Lower lobe of right lung (tissue), 2 donors: ENCODE measurements around the gene UNC45A. TPM values are rescaled to one million over a fixed set of nuclear protein-coding genes. Genes with fewer than 3 reads are reported as not detected.
A peak's percentile ranks its signal among the peaks of the same experiment; 100 is the strongest.

Experiments used
- ATAC-seq, 2 donors: fragments of 200-7000 bp; cut with Tn5 transposase; one replicate each; pipeline ENCODE4 v1.9.1; 2020 to 2022; ENCODE audit warnings: mild to moderate bottlenecking in 2 of 2, moderate library complexity in 2 of 2
- DNase-seq: peaks from one replicate; pipeline ENCODE4 v3.0.0-alpha.2; 2020
- H3K27ac ChIP-seq: fragments of 200-600 bp; one replicate; pipeline ENCODE4 v1.8.0; 2022
- H3K27me3 ChIP-seq: fragments of 200-600 bp; one replicate; pipeline ENCODE4 v1.8.0; 2022; ENCODE audit warnings: low read depth
- H3K36me3 ChIP-seq: fragments of 200-600 bp; one replicate; pipeline ENCODE4 v1.8.0; 2022; ENCODE audit warnings: mild to moderate bottlenecking
- H3K4me1 ChIP-seq: fragments of 200-600 bp; one replicate; pipeline ENCODE4 v1.8.0; 2022
- H3K4me3 ChIP-seq: fragments of 200-600 bp; one replicate; pipeline ENCODE4 v1.8.0; 2022; ENCODE audit warnings: mild to moderate bottlenecking
- H3K9me3 ChIP-seq: fragments of 200-600 bp; one replicate; pipeline ENCODE4 v1.8.0; 2022
- CTCF ChIP-seq: fragments of 200-600 bp; IDR thresholded peaks from one replicate; pipeline ENCODE4 v1.8.0; 2022; ENCODE audit warnings: antibody characterized with exemption, mild to moderate bottlenecking
- intact Hi-C: fragments of 100-400 bp; cut with DNase I; formaldehyde crosslinking; loops from one replicate; pipeline ENCODE4 v1.11.0; 2022
- total RNA-seq: library from RNA; stranded (reverse); fragmentation: NEBNext Ultra II Directional; extraction: Animal tissue kit (Norgen Biotek cat#: 25700); gene quantifications from one replicate; pipeline ENCODE4 v1.2.1, GENCODE V29; 2021
- donor health status: DM: no; HTN: yes; CAD: no; lungs with severe emphysema.

Gene UNC45A
- total RNA-seq, 1 donor from 2014 or later: 50.4 TPM

DNA sequence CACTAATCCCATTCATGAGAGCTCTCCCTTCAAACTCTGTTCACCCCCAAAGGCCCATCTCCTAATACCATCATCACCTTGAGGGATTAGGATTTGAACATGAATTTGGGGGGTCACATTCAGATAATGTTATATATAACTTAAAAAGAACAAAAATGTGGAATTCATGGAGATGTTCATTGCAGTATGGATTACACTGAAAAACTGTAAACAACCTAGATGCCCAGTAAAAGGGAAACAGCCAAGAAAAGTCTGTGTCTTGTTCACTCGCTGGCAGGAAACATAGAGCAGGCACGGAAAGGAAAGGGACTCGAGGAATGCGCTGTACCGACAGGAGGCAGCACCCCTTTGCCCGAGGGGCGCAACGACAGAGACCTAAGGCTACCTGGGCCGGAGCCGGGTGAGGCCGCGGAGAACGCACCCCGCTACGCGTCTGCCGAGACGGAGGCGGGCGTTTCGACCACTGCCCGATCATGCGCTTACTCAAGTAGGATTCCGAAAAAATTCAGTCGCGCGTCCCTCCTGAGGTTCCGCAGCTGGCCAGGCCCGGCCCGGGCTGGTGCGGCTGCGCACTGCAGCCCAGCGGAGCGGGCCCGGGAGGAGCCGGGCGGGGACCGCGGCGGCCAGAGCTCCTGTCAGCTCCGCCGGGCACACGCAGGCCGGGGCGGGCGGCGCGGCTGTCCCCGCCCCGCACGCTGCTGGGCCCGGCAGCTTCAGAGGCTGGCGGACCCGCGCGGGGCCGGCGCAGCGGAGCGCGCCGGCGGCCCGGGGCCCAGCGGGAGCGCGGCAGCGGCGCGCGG lies 32.8 kb upstream of the UNC45A start:
- Histone ChIP-seq H3K27ac (peak overlapping the region; percentile 94), H3K36me3 (peaks cover 25% of the 10 kb centered on the region), H3K4me3 (peak overlapping the region; percentile 85), H3K4me1 (peaks cover 21% of the 10 kb centered on the region), H3K9me3 (no peaks in the 10 kb centered on the region), H3K27me3 (no peaks in the 10 kb centered on the region)
- intact Hi-C loops: no loop called here
- ATAC-seq (peak; percentile 94 to 95), DNase-seq (peak; percentile 84)
- TF ChIP-seq CTCF: peak; percentile 83

DNA sequence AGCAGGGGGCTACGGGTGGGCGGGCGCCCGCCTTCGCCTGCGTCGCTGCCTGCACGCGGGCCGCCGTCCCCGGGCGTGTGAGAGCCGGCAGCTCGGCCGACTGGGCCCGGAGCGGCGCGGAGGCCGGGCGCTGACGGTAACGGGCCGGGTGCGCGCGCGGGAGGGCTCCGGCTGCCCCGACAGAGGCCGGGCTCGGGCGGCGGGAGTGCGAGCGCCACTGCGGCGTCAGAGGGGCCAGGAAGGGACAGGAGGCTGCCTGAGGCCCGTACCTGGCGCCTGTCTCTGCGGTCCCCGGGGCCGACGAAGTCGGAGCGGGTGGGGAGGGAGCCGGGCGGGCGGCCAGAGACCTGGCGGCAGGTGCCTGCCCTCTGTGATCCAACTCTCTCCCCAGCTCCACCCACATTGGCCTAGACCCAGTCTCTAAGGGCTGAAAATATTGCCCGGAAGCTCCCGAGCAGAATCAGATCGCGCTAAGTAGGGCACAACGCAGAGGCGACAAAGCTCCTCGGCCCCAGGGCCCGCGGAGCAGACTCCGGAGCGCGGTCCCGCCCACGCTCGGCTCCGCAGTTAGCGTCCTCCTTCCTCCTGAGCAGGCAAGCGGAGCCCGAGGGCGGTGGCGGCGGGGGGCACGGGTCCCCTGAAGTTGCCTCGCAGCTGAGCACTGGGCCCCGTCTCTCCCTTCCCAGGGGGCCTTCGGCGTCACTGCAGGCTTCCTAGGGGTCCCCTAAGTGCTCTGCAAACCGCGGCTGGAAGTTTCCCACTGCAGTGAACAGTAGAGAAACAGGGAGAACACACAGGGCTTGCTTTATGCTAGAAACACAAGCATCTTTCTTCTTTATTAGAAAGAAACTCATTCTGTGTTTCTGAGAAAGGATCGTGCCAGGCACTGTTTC lies 32.0 kb upstream of the UNC45A start, which contains the start of gene MAN2A2:
Gene MAN2A2 (plus strand): TSS at position 463 of the 893 bp plus-strand sequence. CDS start 906 bp downstream, outside the sequence.
- peak; percentile 89 for DNase-seq
- intact Hi-C loops: no loop called here
- peaks cover 34% of the 10 kb centered on the region for H3K36me3 ChIP-seq

GRCh38 chr15:90903733-90904536 lies 31.1 kb upstream of the UNC45A start:
- ATAC-seq (peak in 1 of 2 donors; percentile 25), DNase-seq (peak; percentile 45)
- Histone ChIP-seq H3K4me1 (peaks cover 21% of the 10 kb centered on the region), H3K36me3 (peaks cover 42% of the 10 kb centered on the region), H3K27ac (peak overlapping the region; percentile 94), H3K4me3 (peak overlapping the region; percentile 85), H3K9me3 (no peaks in the 10 kb centered on the region), H3K27me3 (no peaks in the 10 kb centered on the region)
- intact Hi-C loops: no loop called here
- no peak for TF ChIP-seq CTCF

More for the DNA sequence above, 32.0 kb upstream of the UNC45A start, which contains the start of gene MAN2A2:
- peaks cover 21% of the 10 kb centered on the region for H3K4me1 ChIP-seq
- H3K27me3 ChIP-seq: no peaks in the 10 kb centered on the region
- peak within 1 kb of the TSS; percentile 85 for H3K4me3 ChIP-seq
- no peak for TF ChIP-seq CTCF
- ATAC-seq: peak; percentile 82 to 83
- peak within 1 kb of the TSS; percentile 94 for H3K27ac ChIP-seq
- no peaks in the 10 kb centered on the region for H3K9me3 ChIP-seq

GRCh38 chr15:90904746-90905145 lies 30.3 kb upstream of the UNC45A start:
- H3K4me3 ChIP-seq: no peak overlapping the region
- no peak for TF ChIP-seq CTCF
- intact Hi-C loops: no loop called here
- H3K4me1 ChIP-seq: peaks cover 21% of the 10 kb centered on the region
- H3K9me3 ChIP-seq: no peaks in the 10 kb centered on the region
- no peak overlapping the region for H3K27ac ChIP-seq
- no peaks in the 10 kb centered on the region for H3K27me3 ChIP-seq
- H3K36me3 ChIP-seq: peaks cover 50% of the 10 kb centered on the region
- ATAC-seq (no peak), DNase-seq (peak; percentile 18)
